ENCODE measurements around the gene PDCD2. TPM values are rescaled to one million over a fixed set of nuclear protein-coding genes. Genes with fewer than 3 reads are reported as not detected.

Gene PDCD2
- total and polyA plus RNA-seq, 9 of the 15 experiments (the other 6 are each of a cell fraction or from before 2014, with no cell fraction given) = 67.3 to 430 (median 318) TPM

DNA sequence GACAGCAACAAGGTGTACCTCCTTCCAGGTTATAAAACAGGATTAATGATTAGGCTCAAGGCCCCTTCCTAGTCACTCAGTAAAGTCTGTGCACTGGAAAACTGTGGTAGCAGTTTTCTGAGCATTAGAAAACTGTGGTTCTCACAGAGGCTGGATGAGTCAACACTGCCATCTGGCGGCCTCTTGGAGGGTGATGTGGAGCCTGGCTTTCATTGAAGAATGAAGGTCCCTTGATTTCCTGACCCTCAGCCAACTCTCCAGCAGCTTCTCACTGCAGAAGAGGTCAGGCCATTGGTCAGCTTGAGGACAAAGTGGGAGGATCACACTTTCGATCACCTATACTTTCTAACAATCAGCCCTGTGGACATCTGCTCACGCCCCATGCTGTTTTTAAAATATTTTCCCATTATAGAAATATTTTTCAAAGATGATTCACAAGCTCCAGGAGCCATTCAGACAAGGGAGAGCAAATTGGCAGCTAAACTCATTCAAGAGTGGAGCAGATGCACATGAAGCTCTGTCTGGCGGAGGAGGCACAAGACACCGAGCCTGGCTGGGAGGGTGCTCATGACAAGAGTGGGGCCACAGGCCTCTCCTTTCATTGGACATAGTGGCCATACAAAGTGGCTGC, 54.5 kb downstream of the PDCD2 start (continued):
- TF ChIP-seq, protein P1, sequence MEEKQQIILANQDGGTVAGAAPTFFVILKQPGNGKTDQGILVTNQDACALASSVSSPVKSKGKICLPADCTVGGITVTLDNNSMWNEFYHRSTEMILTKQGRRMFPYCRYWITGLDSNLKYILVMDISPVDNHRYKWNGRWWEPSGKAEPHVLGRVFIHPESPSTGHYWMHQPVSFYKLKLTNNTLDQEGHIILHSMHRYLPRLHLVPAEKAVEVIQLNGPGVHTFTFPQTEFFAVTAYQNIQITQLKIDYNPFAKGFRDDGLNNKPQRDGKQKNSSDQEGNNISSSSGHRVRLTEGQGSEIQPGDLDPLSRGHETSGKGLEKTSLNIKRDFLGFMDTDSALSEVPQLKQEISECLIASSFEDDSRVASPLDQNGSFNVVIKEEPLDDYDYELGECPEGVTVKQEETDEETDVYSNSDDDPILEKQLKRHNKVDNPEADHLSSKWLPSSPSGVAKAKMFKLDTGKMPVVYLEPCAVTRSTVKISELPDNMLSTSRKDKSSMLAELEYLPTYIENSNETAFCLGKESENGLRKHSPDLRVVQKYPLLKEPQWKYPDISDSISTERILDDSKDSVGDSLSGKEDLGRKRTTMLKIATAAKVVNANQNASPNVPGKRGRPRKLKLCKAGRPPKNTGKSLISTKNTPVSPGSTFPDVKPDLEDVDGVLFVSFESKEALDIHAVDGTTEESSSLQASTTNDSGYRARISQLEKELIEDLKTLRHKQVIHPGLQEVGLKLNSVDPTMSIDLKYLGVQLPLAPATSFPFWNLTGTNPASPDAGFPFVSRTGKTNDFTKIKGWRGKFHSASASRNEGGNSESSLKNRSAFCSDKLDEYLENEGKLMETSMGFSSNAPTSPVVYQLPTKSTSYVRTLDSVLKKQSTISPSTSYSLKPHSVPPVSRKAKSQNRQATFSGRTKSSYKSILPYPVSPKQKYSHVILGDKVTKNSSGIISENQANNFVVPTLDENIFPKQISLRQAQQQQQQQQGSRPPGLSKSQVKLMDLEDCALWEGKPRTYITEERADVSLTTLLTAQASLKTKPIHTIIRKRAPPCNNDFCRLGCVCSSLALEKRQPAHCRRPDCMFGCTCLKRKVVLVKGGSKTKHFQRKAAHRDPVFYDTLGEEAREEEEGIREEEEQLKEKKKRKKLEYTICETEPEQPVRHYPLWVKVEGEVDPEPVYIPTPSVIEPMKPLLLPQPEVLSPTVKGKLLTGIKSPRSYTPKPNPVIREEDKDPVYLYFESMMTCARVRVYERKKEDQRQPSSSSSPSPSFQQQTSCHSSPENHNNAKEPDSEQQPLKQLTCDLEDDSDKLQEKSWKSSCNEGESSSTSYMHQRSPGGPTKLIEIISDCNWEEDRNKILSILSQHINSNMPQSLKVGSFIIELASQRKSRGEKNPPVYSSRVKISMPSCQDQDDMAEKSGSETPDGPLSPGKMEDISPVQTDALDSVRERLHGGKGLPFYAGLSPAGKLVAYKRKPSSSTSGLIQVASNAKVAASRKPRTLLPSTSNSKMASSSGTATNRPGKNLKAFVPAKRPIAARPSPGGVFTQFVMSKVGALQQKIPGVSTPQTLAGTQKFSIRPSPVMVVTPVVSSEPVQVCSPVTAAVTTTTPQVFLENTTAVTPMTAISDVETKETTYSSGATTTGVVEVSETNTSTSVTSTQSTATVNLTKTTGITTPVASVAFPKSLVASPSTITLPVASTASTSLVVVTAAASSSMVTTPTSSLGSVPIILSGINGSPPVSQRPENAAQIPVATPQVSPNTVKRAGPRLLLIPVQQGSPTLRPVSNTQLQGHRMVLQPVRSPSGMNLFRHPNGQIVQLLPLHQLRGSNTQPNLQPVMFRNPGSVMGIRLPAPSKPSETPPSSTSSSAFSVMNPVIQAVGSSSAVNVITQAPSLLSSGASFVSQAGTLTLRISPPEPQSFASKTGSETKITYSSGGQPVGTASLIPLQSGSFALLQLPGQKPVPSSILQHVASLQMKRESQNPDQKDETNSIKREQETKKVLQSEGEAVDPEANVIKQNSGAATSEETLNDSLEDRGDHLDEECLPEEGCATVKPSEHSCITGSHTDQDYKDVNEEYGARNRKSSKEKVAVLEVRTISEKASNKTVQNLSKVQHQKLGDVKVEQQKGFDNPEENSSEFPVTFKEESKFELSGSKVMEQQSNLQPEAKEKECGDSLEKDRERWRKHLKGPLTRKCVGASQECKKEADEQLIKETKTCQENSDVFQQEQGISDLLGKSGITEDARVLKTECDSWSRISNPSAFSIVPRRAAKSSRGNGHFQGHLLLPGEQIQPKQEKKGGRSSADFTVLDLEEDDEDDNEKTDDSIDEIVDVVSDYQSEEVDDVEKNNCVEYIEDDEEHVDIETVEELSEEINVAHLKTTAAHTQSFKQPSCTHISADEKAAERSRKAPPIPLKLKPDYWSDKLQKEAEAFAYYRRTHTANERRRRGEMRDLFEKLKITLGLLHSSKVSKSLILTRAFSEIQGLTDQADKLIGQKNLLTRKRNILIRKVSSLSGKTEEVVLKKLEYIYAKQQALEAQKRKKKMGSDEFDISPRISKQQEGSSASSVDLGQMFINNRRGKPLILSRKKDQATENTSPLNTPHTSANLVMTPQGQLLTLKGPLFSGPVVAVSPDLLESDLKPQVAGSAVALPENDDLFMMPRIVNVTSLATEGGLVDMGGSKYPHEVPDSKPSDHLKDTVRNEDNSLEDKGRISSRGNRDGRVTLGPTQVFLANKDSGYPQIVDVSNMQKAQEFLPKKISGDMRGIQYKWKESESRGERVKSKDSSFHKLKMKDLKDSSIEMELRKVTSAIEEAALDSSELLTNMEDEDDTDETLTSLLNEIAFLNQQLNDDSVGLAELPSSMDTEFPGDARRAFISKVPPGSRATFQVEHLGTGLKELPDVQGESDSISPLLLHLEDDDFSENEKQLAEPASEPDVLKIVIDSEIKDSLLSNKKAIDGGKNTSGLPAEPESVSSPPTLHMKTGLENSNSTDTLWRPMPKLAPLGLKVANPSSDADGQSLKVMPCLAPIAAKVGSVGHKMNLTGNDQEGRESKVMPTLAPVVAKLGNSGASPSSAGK (IDR thresholded peaks at IDR 0.05) = no peak
- no peak for TF ChIP-seq MAFF (IDR thresholded peaks at IDR 0.05; ENCODE audit: low read length)
- TF ChIP-seq, protein P2, sequence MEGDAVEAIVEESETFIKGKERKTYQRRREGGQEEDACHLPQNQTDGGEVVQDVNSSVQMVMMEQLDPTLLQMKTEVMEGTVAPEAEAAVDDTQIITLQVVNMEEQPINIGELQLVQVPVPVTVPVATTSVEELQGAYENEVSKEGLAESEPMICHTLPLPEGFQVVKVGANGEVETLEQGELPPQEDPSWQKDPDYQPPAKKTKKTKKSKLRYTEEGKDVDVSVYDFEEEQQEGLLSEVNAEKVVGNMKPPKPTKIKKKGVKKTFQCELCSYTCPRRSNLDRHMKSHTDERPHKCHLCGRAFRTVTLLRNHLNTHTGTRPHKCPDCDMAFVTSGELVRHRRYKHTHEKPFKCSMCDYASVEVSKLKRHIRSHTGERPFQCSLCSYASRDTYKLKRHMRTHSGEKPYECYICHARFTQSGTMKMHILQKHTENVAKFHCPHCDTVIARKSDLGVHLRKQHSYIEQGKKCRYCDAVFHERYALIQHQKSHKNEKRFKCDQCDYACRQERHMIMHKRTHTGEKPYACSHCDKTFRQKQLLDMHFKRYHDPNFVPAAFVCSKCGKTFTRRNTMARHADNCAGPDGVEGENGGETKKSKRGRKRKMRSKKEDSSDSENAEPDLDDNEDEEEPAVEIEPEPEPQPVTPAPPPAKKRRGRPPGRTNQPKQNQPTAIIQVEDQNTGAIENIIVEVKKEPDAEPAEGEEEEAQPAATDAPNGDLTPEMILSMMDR (IDR thresholded peaks at IDR 0.05 in 2 of 3, conservative IDR thresholded peaks at IDR 0.05 in 1 of 3; ENCODE audit: insufficient read depth in 2 of 3, low read depth in 1 of 3, low read length in 3 of 3) = peak; percentile 91 to 97 (median 94)
- TF ChIP-seq, protein P3, sequence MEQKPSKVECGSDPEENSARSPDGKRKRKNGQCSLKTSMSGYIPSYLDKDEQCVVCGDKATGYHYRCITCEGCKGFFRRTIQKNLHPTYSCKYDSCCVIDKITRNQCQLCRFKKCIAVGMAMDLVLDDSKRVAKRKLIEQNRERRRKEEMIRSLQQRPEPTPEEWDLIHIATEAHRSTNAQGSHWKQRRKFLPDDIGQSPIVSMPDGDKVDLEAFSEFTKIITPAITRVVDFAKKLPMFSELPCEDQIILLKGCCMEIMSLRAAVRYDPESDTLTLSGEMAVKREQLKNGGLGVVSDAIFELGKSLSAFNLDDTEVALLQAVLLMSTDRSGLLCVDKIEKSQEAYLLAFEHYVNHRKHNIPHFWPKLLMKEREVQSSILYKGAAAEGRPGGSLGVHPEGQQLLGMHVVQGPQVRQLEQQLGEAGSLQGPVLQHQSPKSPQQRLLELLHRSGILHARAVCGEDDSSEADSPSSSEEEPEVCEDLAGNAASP (IDR thresholded peaks at IDR 0.05) = no peak

Measured in K562 (cell line).